ENCODE measurements around the gene MPDU1. TPM values are rescaled to one million over a fixed set of nuclear protein-coding genes. Genes with fewer than 3 reads are reported as not detected.

Gene MPDU1
- total and polyA plus RNA-seq, 2 of the 13 experiments (the other 11 are each of a cell fraction or from before 2014, with no cell fraction given) = 112 to 167 TPM

- TF ChIP-seq ZNF576 (CRISPR knock-in tag; IDR thresholded peaks at IDR 0.05) (no peak), ZNF772 (CRISPR knock-in tag; IDR thresholded peaks at IDR 0.05) (no peak; the same call in 1 of the 2 replicates), KLF15 (CRISPR knock-in tag; IDR thresholded peaks at IDR 0.05; ENCODE audit: borderline replicate concordance) (no peak; the same call in 1 of the 2 replicates), THYN1 (CRISPR knock-in tag; IDR thresholded peaks at IDR 0.05; ENCODE audit: borderline replicate concordance, low read depth) (no peak), HOXA9 (CRISPR knock-in tag; IDR thresholded peaks at IDR 0.05; ENCODE audit: borderline replicate concordance) (no peak), ZNF20 (CRISPR knock-in tag; IDR thresholded peaks at IDR 0.05) (no peak), STAG1 (CRISPR knock-in tag; IDR thresholded peaks at IDR 0.05) (0 out of 2 replicates have a peak, but pooled peaks have one; percentile 8), HDAC1 (CRISPR knock-in tag; IDR thresholded peaks at IDR 0.05) (peak; percentile 69), CC2D1A (CRISPR knock-in tag; IDR thresholded peaks at IDR 0.05) (no peak), MEF2D (CRISPR knock-in tag; IDR thresholded peaks at IDR 0.05) (peak; percentile 49; the same call in 1 of the 2 replicates), FOXO1 (CRISPR knock-in tag; IDR thresholded peaks at IDR 0.05) (no peak), RFX1 (IDR thresholded peaks at IDR 0.05) (no peak), PCBP1 (IDR thresholded peaks at IDR 0.05; ENCODE audit: borderline replicate concordance, low read depth, low read length) (no peak), CBX1 (IDR thresholded peaks at IDR 0.05; ENCODE audit: low read depth) (no peak), MTERF4 (CRISPR knock-in tag; IDR thresholded peaks at IDR 0.05) (peak; percentile 60), TBP (CRISPR knock-in tag; IDR thresholded peaks at IDR 0.05) (no peak), ZNF276 (CRISPR knock-in tag; IDR thresholded peaks at IDR 0.05; ENCODE audit: low read depth) (peak; percentile 81; the same call in 1 of the 2 replicates), ZSCAN9 (CRISPR knock-in tag; IDR thresholded peaks at IDR 0.05; ENCODE audit: borderline replicate concordance) (peak; percentile 86), FOXC1 (CRISPR knock-in tag; IDR thresholded peaks at IDR 0.05; ENCODE audit: borderline replicate concordance) (peak; percentile 81; the same call in 1 of the 2 replicates), ZNF136 (CRISPR knock-in tag; IDR thresholded peaks at IDR 0.05; ENCODE audit: low read depth) (no peak), CERS6 (CRISPR knock-in tag; IDR thresholded peaks at IDR 0.05) (no peak), RBAK (CRISPR knock-in tag; IDR thresholded peaks at IDR 0.05) (no peak), RORA (CRISPR knock-in tag; IDR thresholded peaks at IDR 0.05) (no peak)
- TF ChIP-seq, protein P1, sequence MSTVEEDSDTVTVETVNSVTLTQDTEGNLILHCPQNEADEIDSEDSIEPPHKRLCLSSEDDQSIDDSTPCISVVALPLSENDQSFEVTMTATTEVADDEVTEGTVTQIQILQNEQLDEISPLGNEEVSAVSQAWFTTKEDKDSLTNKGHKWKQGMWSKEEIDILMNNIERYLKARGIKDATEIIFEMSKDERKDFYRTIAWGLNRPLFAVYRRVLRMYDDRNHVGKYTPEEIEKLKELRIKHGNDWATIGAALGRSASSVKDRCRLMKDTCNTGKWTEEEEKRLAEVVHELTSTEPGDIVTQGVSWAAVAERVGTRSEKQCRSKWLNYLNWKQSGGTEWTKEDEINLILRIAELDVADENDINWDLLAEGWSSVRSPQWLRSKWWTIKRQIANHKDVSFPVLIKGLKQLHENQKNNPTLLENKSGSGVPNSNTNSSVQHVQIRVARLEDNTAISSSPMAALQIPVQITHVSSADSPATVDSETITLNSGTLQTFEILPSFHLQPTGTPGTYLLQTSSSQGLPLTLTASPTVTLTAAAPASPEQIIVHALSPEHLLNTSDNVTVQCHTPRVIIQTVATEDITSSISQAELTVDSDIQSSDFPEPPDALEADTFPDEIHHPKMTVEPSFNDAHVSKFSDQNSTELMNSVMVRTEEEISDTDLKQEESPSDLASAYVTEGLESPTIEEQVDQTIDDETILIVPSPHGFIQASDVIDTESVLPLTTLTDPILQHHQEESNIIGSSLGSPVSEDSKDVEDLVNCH (CRISPR knock-in tag; IDR thresholded peaks at IDR 0.05) = no peak
- TF ChIP-seq, protein P2, sequence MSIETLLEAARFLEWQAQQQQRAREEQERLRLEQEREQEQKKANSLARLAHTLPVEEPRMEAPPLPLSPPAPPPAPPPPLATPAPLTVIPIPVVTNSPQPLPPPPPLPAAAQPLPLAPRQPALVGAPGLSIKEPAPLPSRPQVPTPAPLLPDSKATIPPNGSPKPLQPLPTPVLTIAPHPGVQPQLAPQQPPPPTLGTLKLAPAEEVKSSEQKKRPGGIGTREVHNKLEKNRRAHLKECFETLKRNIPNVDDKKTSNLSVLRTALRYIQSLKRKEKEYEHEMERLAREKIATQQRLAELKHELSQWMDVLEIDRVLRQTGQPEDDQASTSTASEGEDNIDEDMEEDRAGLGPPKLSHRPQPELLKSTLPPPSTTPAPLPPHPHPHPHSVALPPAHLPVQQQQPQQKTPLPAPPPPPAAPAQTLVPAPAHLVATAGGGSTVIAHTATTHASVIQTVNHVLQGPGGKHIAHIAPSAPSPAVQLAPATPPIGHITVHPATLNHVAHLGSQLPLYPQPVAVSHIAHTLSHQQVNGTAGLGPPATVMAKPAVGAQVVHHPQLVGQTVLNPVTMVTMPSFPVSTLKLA (IDR thresholded peaks at IDR 0.05) = peak; percentile 94
These were observed 11.4 kb upstream of the MPDU1 start (continued) for GRCh38 chr17:7572338-7572587.

All from HepG2 (cell line).